Bronchial epithelial cell (primary cell): ENCODE data around the gene FADS6. TPM values are rescaled to one million over a fixed set of nuclear protein-coding genes. Genes with fewer than 3 reads are reported as not detected.

ENCODE experiments used
- DNase-seq: peaks from one replicate; pipeline ENCODE4 v3.0.0-alpha.2; 2010; ENCODE audit warnings: low read depth
- FAIRE-seq: peaks from 2 replicates; lab custom pipeline; 2011; peaks lifted over from hg19 to GRCh38; lab: Jason Lieb, UNC
- H3K27me3 ChIP-seq: 2 replicates; pipeline ENCODE4 v1.5.1; 2011; ENCODE audit warnings: low read length; ENCODE audit not compliant: control insufficient read depth, insufficient read depth
- H3K36me3 ChIP-seq: 2 replicates; pipeline ENCODE4 v1.5.1; 2011; ENCODE audit warnings: low read length; ENCODE audit not compliant: control insufficient read depth, insufficient read depth
- H3K4me3 ChIP-seq: 2 replicates; pipeline ENCODE4 v1.5.1; 2011; ENCODE audit warnings: mild to moderate bottlenecking, low read depth, low read length, control low read depth
- total RNA-seq: library from RNA; depleted of rRNA; stranded (reverse); fragments of >200 nt; gene quantifications from 2 replicates; pipeline ENCODE4 v1.2.1, GENCODE V29; 2014
- TF ChIP-seq, protein P1 (sequence below): IDR thresholded peaks from 2 replicates; pipeline ENCODE4 v1.5.1; 2011; ENCODE audit warnings: mild to moderate bottlenecking, moderate library complexity, low read length, control low read depth, inconsistent platforms; ENCODE audit not compliant: insufficient read depth, severe bottlenecking

Gene FADS6
- total RNA-seq, 1 donor from 2014 or later: not detected

DNA sequence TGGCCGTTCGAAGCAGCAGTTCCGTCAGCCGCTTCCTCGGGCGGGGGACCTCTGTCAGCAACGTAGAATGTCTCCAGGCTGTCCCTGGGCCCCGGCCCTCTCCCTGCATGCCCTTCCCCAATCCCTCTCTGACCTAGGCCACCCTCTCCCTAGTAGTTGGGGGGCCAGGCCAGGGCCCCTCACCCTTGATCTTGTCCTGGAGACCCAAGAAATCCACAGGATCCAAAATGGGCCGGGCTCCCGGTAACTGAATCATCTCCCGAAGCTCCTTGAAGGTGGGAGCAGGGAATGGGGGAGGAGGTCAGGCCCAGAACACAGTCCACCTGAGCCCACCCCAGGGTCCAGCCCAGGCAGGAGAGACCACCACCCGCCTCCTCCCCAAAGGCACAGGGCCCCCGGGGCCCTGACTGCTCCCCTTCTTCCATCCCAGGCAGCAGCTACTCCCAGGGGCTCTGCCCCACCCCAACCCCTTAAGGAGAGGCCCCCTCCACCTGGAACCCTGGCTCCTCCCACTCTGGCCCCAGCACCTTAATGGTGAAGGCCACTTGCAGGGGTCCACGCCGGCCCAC, 29.1 kb downstream of the FADS6 start:
- DNase-seq (no peak), FAIRE-seq (no peak)
- Histone ChIP-seq H3K4me3 (no peak overlapping the region), H3K36me3 (peaks cover 6% of the 10 kb centered on the region), H3K27me3 (peaks cover 18% of the 10 kb centered on the region)
- TF ChIP-seq, protein P1, sequence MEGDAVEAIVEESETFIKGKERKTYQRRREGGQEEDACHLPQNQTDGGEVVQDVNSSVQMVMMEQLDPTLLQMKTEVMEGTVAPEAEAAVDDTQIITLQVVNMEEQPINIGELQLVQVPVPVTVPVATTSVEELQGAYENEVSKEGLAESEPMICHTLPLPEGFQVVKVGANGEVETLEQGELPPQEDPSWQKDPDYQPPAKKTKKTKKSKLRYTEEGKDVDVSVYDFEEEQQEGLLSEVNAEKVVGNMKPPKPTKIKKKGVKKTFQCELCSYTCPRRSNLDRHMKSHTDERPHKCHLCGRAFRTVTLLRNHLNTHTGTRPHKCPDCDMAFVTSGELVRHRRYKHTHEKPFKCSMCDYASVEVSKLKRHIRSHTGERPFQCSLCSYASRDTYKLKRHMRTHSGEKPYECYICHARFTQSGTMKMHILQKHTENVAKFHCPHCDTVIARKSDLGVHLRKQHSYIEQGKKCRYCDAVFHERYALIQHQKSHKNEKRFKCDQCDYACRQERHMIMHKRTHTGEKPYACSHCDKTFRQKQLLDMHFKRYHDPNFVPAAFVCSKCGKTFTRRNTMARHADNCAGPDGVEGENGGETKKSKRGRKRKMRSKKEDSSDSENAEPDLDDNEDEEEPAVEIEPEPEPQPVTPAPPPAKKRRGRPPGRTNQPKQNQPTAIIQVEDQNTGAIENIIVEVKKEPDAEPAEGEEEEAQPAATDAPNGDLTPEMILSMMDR: no peak

DNA sequence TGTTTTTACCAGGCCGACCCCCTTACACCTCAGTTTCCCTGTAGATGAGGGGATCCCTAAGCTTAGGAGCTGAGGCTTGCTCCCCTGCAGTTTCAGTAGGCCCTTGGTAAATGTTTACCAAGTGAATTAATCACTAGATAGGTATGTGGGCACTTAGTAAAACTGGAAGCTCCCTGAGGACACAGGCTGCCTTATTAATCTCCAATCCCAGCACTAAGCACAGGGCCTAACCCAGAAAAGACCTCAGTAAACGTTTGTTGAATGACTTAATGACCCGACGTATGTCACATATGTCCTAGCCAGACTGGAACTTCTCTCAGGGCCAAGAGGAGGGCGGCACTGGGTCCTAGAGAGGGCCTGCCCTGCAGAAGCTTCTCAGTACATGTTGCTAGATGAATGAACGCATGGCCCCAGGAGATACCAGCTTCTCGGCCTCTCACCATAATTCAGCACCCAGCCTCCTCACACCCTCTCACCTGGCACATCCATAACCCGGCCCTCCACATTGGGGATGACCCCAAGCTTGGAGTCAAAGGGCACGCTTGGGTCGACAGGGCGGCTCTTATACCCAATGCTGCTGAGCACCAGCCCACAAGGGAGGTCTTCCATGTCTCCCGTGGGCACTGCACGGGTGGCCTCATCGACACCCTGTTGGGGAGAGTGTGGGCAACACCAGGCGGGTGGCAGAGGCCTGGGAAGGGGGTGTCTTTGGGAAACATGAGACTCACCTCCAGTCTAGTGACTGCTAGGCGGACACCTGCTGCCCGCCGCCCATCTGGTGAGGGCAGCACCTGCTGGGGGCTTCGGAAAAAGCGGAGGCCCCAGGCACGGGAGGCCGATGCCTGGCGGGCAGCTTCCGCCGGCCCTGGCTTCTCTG, 29.8 kb downstream of the FADS6 start:
- H3K36me3 ChIP-seq: peaks cover 6% of the 10 kb centered on the region
- H3K27me3 ChIP-seq: peaks cover 26% of the 10 kb centered on the region
- DNase-seq (no peak), FAIRE-seq (no peak)
- H3K4me3 ChIP-seq: no peak overlapping the region
- TF ChIP-seq, protein P1: no peak

DNA sequence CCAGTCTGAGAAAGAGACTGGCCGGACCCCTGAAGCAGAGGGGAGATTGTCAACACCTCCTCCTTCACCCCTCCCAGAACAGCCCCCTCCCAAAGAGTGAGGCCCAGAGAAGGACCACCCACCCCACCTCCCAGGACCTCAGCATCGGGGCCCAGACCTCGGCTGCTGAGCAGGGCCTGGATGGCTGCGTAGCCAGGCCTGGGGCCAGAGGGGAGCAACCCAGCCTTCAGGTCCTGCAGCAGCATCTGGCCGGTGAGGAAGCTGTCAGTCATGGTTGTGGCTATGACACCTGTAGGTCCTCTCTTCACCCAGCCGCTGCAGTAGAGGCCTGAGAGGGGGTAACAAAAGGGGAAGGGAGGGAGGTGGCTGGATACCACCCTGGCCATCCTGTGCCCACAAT, 30.5 kb downstream of the FADS6 start:
- TF ChIP-seq, protein P1: no peak
- Histone ChIP-seq H3K36me3 (peaks cover 6% of the 10 kb centered on the region), H3K4me3 (no peak overlapping the region), H3K27me3 (peaks cover 29% of the 10 kb centered on the region)
- FAIRE-seq (no peak), DNase-seq (no peak)

DNA sequence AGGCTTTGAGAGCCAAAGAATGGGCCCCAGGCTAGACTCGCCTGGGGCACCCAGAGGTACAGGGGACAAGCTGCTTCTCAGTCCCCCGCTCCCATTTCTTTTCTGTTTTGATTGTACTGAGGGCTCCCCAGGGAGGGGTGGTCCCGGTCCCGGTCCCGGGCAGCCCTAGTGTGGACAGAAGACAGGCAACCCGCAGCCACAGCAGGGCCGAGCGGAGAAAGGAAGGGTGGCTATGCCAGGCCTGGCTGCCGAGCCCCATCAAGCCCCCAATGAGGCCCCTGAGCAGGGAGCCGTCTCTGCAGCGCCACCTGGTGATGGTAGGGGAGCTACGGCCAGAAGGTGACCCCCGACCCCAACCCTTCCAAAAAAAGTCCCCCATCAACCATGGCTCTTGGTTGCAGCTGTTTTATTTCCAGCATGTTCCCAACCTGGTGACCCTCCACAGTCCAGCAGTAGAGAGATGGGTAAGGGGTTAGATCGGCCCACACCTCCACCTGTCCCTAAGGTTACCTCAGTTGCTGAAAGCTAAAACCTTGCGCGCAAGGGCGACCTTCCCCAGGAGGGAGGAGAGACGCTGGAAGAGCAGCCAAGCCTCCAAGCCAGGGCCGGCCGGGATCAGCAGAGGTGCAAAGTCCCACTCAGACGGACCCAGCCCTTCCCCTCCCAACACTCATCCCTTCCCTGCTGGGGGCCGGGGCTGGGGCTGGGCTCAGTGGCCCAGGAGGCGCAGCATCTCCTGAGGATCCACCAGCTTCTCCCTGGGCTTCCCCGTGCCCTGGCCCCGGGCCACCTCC, 31.1 kb downstream of the FADS6 start:
- Histone ChIP-seq H3K27me3 (peaks cover 32% of the 10 kb centered on the region), H3K36me3 (peaks cover 6% of the 10 kb centered on the region), H3K4me3 (no peak overlapping the region)
- no peak for FAIRE-seq
- DNase-seq: no peak
- TF ChIP-seq, protein P1: peak; percentile 67

DNA sequence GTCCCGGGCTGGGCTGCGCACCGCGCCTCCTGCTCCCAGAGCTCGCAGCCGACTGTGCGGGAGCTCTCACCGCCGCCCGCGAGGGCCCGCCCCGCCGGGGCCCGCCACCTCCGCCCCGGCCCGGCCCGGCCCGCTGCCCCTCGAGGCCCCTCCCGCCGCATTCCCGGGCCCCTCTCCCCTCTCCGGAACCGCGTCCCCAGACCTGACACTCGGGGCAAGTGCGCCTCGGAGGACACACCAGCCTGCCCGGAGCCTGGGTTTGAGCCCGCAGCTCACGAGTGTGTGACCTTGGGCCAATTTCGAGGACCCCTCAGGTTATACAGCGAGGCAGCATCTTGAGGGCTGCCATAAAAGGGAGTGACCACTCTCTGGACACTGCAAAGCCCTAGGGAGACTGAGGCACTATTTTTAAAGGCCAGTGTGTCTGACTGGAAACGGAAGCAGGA, 31.7 kb downstream of the FADS6 start:
- TF ChIP-seq, protein P1: no peak
- Histone ChIP-seq H3K27me3 (peaks cover 35% of the 10 kb centered on the region), H3K36me3 (peaks cover 6% of the 10 kb centered on the region), H3K4me3 (no peak overlapping the region)
- no peak for DNase-seq
- FAIRE-seq: no peak
